ENCODE measurements around the gene SLCO2A1. TPM values are rescaled to one million over a fixed set of nuclear protein-coding genes. Genes with fewer than 3 reads are reported as not detected.

The SLCO2A1 gene
- total RNA-seq, 4 donors from 2014 or later: 6.1 to 54.2 (median 33.1) TPM

GRCh38 chr3:134059671-134060560, 30.2 kb upstream of the SLCO2A1 start:
- DNase-seq (ENCODE audit: low spot score): no peak
- ATAC-seq (ENCODE audit: low FRiP score): no peak
- TF ChIP-seq CTCF (IDR thresholded peaks at IDR 0.05): no peak

GRCh38 chr3:134059035-134059601, 29.4 kb upstream of the SLCO2A1 start:
- DNase-seq (ENCODE audit: low spot score) (no peak), ATAC-seq (ENCODE audit: low FRiP score) (no peak)
- no peak for TF ChIP-seq CTCF (IDR thresholded peaks at IDR 0.05)

GRCh38 chr3:134057654-134058110, 28.0 kb upstream of the SLCO2A1 start:
- ATAC-seq (ENCODE audit: low FRiP score) (no peak), DNase-seq (ENCODE audit: low spot score) (no peak)
- TF ChIP-seq CTCF (IDR thresholded peaks at IDR 0.05): no peak

- no peak for TF ChIP-seq CTCF (IDR thresholded peaks at IDR 0.05)
- DNase-seq (ENCODE audit: low spot score): no peak
- no peak for ATAC-seq (ENCODE audit: low FRiP score)
Observed at GRCh38 chr3:134057006-134057653, 27.4 kb upstream of the SLCO2A1 start.

- ATAC-seq (ENCODE audit: low FRiP score) (no peak), DNase-seq (ENCODE audit: low spot score) (no peak)
- no peak for TF ChIP-seq CTCF (IDR thresholded peaks at IDR 0.05)
Observed at GRCh38 chr3:134056464-134056891, 26.8 kb upstream of the SLCO2A1 start.

GRCh38 chr3:134055661-134056060, 25.9 kb upstream of the SLCO2A1 start:
- no peak for DNase-seq (ENCODE audit: low spot score)
- no peak for TF ChIP-seq CTCF (IDR thresholded peaks at IDR 0.05)
- ATAC-seq (ENCODE audit: low FRiP score): no peak

Measured in omental fat pad (tissue), 4 donors.